Loucy (cell line): ENCODE results near the gene LDLRAD4.

Experiments
- EZH2phosphoT487 ChIP-seq: fragments of 200-600 bp; IDR thresholded peaks from 2 replicates; pipeline ENCODE4 v1.6.1; 2018; ENCODE audit warnings: antibody characterized with exemption, mild to moderate bottlenecking, moderate library complexity, borderline replicate concordance
- TF ChIP-seq, protein P1 (sequence below): fragments of 200-600 bp; sonication (generic); conservative IDR thresholded peaks from 2 replicates; pipeline ENCODE4 v1.5.1; 2014; ENCODE audit warnings: mild to moderate bottlenecking, antibody characterized with exemption, low read length

DNA sequence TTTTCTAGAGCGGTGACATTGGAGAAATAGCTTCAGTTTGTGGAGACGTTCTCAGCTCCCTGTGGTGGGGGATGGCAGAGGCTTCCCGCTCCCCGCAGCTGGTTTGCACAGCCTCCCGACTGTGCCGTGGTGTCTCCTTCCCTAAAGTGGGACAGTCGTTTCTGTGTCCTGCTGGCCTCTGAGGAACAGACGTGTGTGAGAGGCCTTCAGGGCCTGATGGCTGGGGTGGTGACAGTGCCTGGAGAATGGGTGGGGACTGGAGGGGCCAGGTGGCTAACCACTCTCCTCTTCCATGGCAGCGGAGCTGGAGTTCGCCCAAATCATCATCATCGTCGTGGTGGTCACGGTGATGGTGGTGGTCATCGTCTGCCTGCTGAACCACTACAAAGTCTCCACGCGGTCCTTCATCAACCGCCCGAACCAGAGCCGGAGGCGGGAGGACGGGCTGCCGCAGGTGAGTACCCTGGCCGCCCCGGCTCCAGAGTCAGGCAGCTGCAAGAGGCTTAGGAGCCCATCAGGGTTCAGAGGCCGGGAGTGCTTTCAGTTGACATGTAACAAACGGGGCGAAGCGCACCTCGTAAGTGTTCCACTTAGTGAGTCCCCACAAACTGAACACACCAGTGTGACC lies 402.4 kb downstream of the LDLRAD4 start:
- TF ChIP-seq, protein P1, sequence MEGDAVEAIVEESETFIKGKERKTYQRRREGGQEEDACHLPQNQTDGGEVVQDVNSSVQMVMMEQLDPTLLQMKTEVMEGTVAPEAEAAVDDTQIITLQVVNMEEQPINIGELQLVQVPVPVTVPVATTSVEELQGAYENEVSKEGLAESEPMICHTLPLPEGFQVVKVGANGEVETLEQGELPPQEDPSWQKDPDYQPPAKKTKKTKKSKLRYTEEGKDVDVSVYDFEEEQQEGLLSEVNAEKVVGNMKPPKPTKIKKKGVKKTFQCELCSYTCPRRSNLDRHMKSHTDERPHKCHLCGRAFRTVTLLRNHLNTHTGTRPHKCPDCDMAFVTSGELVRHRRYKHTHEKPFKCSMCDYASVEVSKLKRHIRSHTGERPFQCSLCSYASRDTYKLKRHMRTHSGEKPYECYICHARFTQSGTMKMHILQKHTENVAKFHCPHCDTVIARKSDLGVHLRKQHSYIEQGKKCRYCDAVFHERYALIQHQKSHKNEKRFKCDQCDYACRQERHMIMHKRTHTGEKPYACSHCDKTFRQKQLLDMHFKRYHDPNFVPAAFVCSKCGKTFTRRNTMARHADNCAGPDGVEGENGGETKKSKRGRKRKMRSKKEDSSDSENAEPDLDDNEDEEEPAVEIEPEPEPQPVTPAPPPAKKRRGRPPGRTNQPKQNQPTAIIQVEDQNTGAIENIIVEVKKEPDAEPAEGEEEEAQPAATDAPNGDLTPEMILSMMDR: no peak
- TF ChIP-seq EZH2phosphoT487: no peak
